ENCODE measurements around the gene CUX1.
"Not testable (repeated sequence)": the region's sequence is repeated elsewhere in the genome, so short reads cannot be mapped to it uniquely, and the experiment has no call there.

DNA sequence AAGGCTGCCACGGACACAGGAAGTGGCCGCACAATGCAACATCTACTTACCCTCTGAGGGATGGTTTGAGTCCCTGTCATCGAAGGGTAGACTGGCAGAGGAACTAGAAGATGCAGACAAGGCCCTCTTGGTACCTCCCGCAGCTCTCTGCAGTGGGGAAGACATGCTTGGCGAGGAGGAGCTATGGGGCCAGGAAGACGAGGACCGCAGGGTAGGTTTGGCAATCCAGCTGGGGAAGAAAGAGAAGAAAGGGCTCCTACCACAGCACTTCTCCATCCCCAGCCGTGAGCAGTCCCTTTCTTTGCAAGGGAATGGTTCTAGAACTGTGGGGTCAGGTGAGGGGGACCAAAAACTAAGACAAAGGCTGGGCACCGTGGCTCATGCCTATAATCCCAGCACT is 511.9 kb downstream of the CUX1 start:
- TF ChIP-seq YY1 (IDR thresholded peaks at IDR 0.05; ENCODE audit: insufficient read depth, insufficient read length); ZNF274 (IDR thresholded peaks at IDR 0.05; ENCODE audit: low read depth, low read length): not testable (repeated sequence)

Data from NT2/D1 (cell line).